GM21528 (cell line): Measurements from ENCODE around the gene GUCA2A.
"Not testable (repeated sequence)": the region's sequence is repeated elsewhere in the genome, so short reads cannot be mapped to it uniquely, and the experiment has no call there.

Source experiments
- ATAC-seq: cut with Tn5 transposase; IDR thresholded peaks from one replicate; pipeline ENCODE4 v1.9.1; 2021; ENCODE audit warnings: mild to moderate bottlenecking, moderate library complexity; ENCODE audit not compliant: unreplicated experiment, low FRiP score

The GUCA2A gene

GRCh38 chr1:42164551-42165420, at the start of gene GUCA2A:
Gene GUCA2A, minus strand, starts transcription at chr1:42164745. Its CDS starts 33 bp downstream, at chr1:42164712.
- no peak for ATAC-seq

GRCh38 chr1:42211224-42211623, 46.7 kb upstream of the GUCA2A start:
- ATAC-seq: no peak

GRCh38 chr1:42210421-42211133, 46.0 kb upstream of the GUCA2A start:
- no peak for ATAC-seq

GRCh38 chr1:42209526-42210251, 45.1 kb upstream of the GUCA2A start:
- ATAC-seq: no peak

GRCh38 chr1:42206930-42207329, 42.4 kb upstream of the GUCA2A start:
- not testable (repeated sequence) for ATAC-seq

- no peak for ATAC-seq
Measured at GRCh38 chr1:42206164-42206563, 41.6 kb upstream of the GUCA2A start.

GRCh38 chr1:42201986-42202385, 37.4 kb upstream of the GUCA2A start:
- ATAC-seq: no peak

GRCh38 chr1:42198251-42198650, 33.7 kb upstream of the GUCA2A start:
- ATAC-seq: no peak

- no peak for ATAC-seq
Measured at GRCh38 chr1:42195841-42196240, 31.3 kb upstream of the GUCA2A start.

- ATAC-seq: no peak
Measured at GRCh38 chr1:42192106-42192505, 27.6 kb upstream of the GUCA2A start.

GRCh38 chr1:42191319-42191718, 26.8 kb upstream of the GUCA2A start:
- no peak for ATAC-seq

GRCh38 chr1:42189931-42190853, 25.6 kb upstream of the GUCA2A start:
- ATAC-seq: no peak

GRCh38 chr1:42186152-42186551, 21.6 kb upstream of the GUCA2A start:
- ATAC-seq: no peak

GRCh38 chr1:42184616-42185015, 20.1 kb upstream of the GUCA2A start:
- no peak for ATAC-seq

GRCh38 chr1:42183957-42184268, 19.4 kb upstream of the GUCA2A start:
- no peak for ATAC-seq

- no peak for ATAC-seq
Measured at GRCh38 chr1:42183210-42183956, 18.8 kb upstream of the GUCA2A start.

- no peak for ATAC-seq
Measured at GRCh38 chr1:42181687-42182086, 17.1 kb upstream of the GUCA2A start.

GRCh38 chr1:42179900-42180329, 15.4 kb upstream of the GUCA2A start:
- ATAC-seq: no peak

- no peak for ATAC-seq
Measured at GRCh38 chr1:42179275-42179674, 14.7 kb upstream of the GUCA2A start.
